Ectodermal cell (in vitro differentiated cells): ENCODE results near the gene PYDC2. TPM values are rescaled to one million over a fixed set of nuclear protein-coding genes. Genes with fewer than 3 reads are reported as not detected.

Experiments
- H3K27ac ChIP-seq: 2 replicates; pipeline ENCODE4 v1.7.0; 2013; ENCODE audit warnings: mild to moderate bottlenecking, low read depth, low read length; ENCODE audit not compliant: insufficient read depth, poor library complexity, severe bottlenecking
- H3K27me3 ChIP-seq: 2 replicates; pipeline ENCODE4 v1.7.0; 2013; ENCODE audit warnings: mild to moderate bottlenecking, low read length; ENCODE audit not compliant: insufficient read depth, control insufficient read depth, poor library complexity, severe bottlenecking
- H3K36me3 ChIP-seq: one replicate; pipeline ENCODE4 v1.7.0; 2013; ENCODE audit warnings: low read length; ENCODE audit not compliant: control insufficient read depth, insufficient read depth
- H3K4me1 ChIP-seq: one replicate; pipeline ENCODE4 v1.7.0; 2013; ENCODE audit warnings: low read length; ENCODE audit not compliant: control insufficient read depth, insufficient read depth
- H3K4me3 ChIP-seq: 2 replicates; pipeline ENCODE4 v1.7.0; 2013; ENCODE audit warnings: low read depth, low read length, control low read depth; ENCODE audit not compliant: insufficient read depth
- H3K9me3 ChIP-seq: 2 replicates; pipeline ENCODE4 v1.7.0; 2013; ENCODE audit warnings: mild to moderate bottlenecking, low read length, moderate library complexity; ENCODE audit not compliant: control insufficient read depth
- WGBS, 2 experiments: methylation state at CpG; one replicate each; pipeline ENCODE4 v1.1.7; 2013; ENCODE audit warnings: missing lambda C conversion rate in 2 of 2; 5-methylcytosine and 5-hydroxymethylcytosine counted together
- polyA plus RNA-seq, 4 experiments: library from polyadenylated mRNA; stranded (reverse); fragments of 50-300 nt; gene quantifications; one replicate each; pipeline ENCODE4 v1.2.3, GENCODE V29; 2013

Gene PYDC2
- polyA plus RNA-seq (2013, experiment 1 of 4): not detected
- not detected for polyA plus RNA-seq (2013, experiment 2 of 4)
- polyA plus RNA-seq (2013, experiment 3 of 4): not detected
- polyA plus RNA-seq (2013, experiment 4 of 4): not detected

GRCh38 chr3:191461113-191461595 lies at the start of gene PYDC2:
Gene PYDC2 (plus strand): TSS chr3:191461163. CDS start chr3:191461163, 0 bp downstream.
- no peaks in the 10 kb centered on the region for H3K4me1 ChIP-seq
- H3K27ac ChIP-seq: no peak within 1 kb of the TSS
- no peaks in the 10 kb centered on the region for H3K9me3 ChIP-seq
- no peaks in the 10 kb centered on the region for H3K36me3 ChIP-seq
- H3K27me3 ChIP-seq: no peaks in the 10 kb centered on the region
- whole genome bisulfite sequencing, 2 experiments: 94% methylated on average over 3 of the region's 3 CpGs
- H3K4me3 ChIP-seq: no peak within 1 kb of the TSS

- Histone ChIP-seq H3K27ac (no peak overlapping the region), H3K9me3 (no peaks in the 10 kb centered on the region), H3K36me3 (no peaks in the 10 kb centered on the region), H3K4me3 (no peak overlapping the region), H3K4me1 (no peaks in the 10 kb centered on the region), H3K27me3 (no peaks in the 10 kb centered on the region)
- 100% methylated on average over 1 of the region's 1 CpG for WGBS, 2 experiments
These were observed 48.2 kb upstream of the PYDC2 start for GRCh38 chr3:191412759-191413158.

- 72 to 74% methylated on average over 2 of the region's 2 CpGs for WGBS, 2 experiments
- Histone ChIP-seq H3K27me3 (no peaks in the 10 kb centered on the region), H3K4me1 (no peaks in the 10 kb centered on the region)
These were observed 46.7 kb upstream of the PYDC2 start for GRCh38 chr3:191414286-191414685.

GRCh38 chr3:191414732-191415131 lies 46.2 kb upstream of the PYDC2 start:
- H3K9me3 ChIP-seq: no peaks in the 10 kb centered on the region
- H3K27me3 ChIP-seq: no peaks in the 10 kb centered on the region
- no peak overlapping the region for H3K4me3 ChIP-seq
- H3K4me1 ChIP-seq: no peaks in the 10 kb centered on the region
- H3K27ac ChIP-seq: no peak overlapping the region
- no peaks in the 10 kb centered on the region for H3K36me3 ChIP-seq
- WGBS, 2 experiments: 86 to 100% methylated on average over 1 of the region's 1 CpG

More at GRCh38 chr3:191414286-191414685, 46.7 kb upstream of the PYDC2 start:
- H3K9me3 ChIP-seq: no peaks in the 10 kb centered on the region
- no peak overlapping the region for H3K4me3 ChIP-seq
- no peak overlapping the region for H3K27ac ChIP-seq
- H3K36me3 ChIP-seq: no peaks in the 10 kb centered on the region

- no peaks in the 10 kb centered on the region for H3K27me3 ChIP-seq
- H3K36me3 ChIP-seq: no peaks in the 10 kb centered on the region
- H3K4me1 ChIP-seq: no peaks in the 10 kb centered on the region
- H3K9me3 ChIP-seq: no peaks in the 10 kb centered on the region
- H3K4me3 ChIP-seq: no peak overlapping the region
- H3K27ac ChIP-seq: no peak overlapping the region
- 93 to 96% methylated on average over 9 of the region's 9 CpGs for WGBS, 2 experiments
These were observed 45.4 kb upstream of the PYDC2 start for GRCh38 chr3:191415566-191415965.

GRCh38 chr3:191417457-191417729 lies 43.6 kb upstream of the PYDC2 start:
- Histone ChIP-seq H3K27ac (no peak overlapping the region), H3K36me3 (no peaks in the 10 kb centered on the region), H3K4me3 (no peak overlapping the region), H3K9me3 (no peaks in the 10 kb centered on the region), H3K27me3 (no peaks in the 10 kb centered on the region), H3K4me1 (no peaks in the 10 kb centered on the region)
- 74 to 82% methylated on average over 6 of the region's 6 CpGs for WGBS, 2 experiments

- H3K4me1 ChIP-seq: no peaks in the 10 kb centered on the region
- 91 to 94% methylated on average over 2 of the region's 2 CpGs for WGBS, 2 experiments
- H3K27ac ChIP-seq: no peak overlapping the region
- H3K4me3 ChIP-seq: no peak overlapping the region
- no peaks in the 10 kb centered on the region for H3K9me3 ChIP-seq
- H3K27me3 ChIP-seq: no peaks in the 10 kb centered on the region
- H3K36me3 ChIP-seq: no peaks in the 10 kb centered on the region
These were observed 40.2 kb upstream of the PYDC2 start for GRCh38 chr3:191420771-191421170.

GRCh38 chr3:191424881-191425280 lies 36.1 kb upstream of the PYDC2 start:
- Histone ChIP-seq H3K4me1 (no peaks in the 10 kb centered on the region), H3K27ac (no peak overlapping the region), H3K27me3 (no peaks in the 10 kb centered on the region), H3K9me3 (no peaks in the 10 kb centered on the region), H3K36me3 (no peaks in the 10 kb centered on the region), H3K4me3 (no peak overlapping the region)
- WGBS, 2 experiments: 81 to 85% methylated on average over 3 of the region's 3 CpGs

- Histone ChIP-seq H3K9me3 (no peaks in the 10 kb centered on the region), H3K4me3 (no peak overlapping the region), H3K4me1 (no peaks in the 10 kb centered on the region), H3K27me3 (no peaks in the 10 kb centered on the region), H3K27ac (no peak overlapping the region), H3K36me3 (no peaks in the 10 kb centered on the region)
- 95 to 96% methylated on average over 11 of the region's 11 CpGs for WGBS, 2 experiments
These were observed 35.6 kb upstream of the PYDC2 start for GRCh38 chr3:191425322-191425734.

- no peak overlapping the region for H3K27ac ChIP-seq
- WGBS, 2 experiments: 60 to 93% methylated on average over 1 of the region's 1 CpG
- no peaks in the 10 kb centered on the region for H3K4me1 ChIP-seq
- no peaks in the 10 kb centered on the region for H3K36me3 ChIP-seq
- no peaks in the 10 kb centered on the region for H3K9me3 ChIP-seq
- no peaks in the 10 kb centered on the region for H3K27me3 ChIP-seq
- no peak overlapping the region for H3K4me3 ChIP-seq
These were observed 34.7 kb upstream of the PYDC2 start for GRCh38 chr3:191426311-191426710.

GRCh38 chr3:191428177-191428576 lies 32.8 kb upstream of the PYDC2 start:
- H3K9me3 ChIP-seq: no peaks in the 10 kb centered on the region
- H3K36me3 ChIP-seq: no peaks in the 10 kb centered on the region
- no peaks in the 10 kb centered on the region for H3K27me3 ChIP-seq
- no peak overlapping the region for H3K4me3 ChIP-seq
- no peaks in the 10 kb centered on the region for H3K4me1 ChIP-seq
- WGBS, 2 experiments: no CpG with 5 or more reads among the region's 1 CpG
- no peak overlapping the region for H3K27ac ChIP-seq
